Measurements from ENCODE around the gene FOXK1.

Gene FOXK1

GRCh38 chr7:4653771-4654170, 28.3 kb upstream of the FOXK1 start:
- TF ChIP-seq, protein P1, sequence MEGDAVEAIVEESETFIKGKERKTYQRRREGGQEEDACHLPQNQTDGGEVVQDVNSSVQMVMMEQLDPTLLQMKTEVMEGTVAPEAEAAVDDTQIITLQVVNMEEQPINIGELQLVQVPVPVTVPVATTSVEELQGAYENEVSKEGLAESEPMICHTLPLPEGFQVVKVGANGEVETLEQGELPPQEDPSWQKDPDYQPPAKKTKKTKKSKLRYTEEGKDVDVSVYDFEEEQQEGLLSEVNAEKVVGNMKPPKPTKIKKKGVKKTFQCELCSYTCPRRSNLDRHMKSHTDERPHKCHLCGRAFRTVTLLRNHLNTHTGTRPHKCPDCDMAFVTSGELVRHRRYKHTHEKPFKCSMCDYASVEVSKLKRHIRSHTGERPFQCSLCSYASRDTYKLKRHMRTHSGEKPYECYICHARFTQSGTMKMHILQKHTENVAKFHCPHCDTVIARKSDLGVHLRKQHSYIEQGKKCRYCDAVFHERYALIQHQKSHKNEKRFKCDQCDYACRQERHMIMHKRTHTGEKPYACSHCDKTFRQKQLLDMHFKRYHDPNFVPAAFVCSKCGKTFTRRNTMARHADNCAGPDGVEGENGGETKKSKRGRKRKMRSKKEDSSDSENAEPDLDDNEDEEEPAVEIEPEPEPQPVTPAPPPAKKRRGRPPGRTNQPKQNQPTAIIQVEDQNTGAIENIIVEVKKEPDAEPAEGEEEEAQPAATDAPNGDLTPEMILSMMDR (IDR thresholded peaks at IDR 0.05; ENCODE audit: low read depth, low read length), result no peak
- Histone ChIP-seq H3K36me3 (no peaks in the 10 kb centered on the region), H3K27me3 (ENCODE audit: insufficient read depth, low read depth, severe bottlenecking) (no peaks in the 10 kb centered on the region), H3K27ac (no peak overlapping the region), H3K9me3 (ENCODE audit: severe bottlenecking) (peaks cover 5% of the 10 kb centered on the region), H3K4me3 (ENCODE audit: low read depth, low read length) (no peak overlapping the region)
- no peak for DNase-seq

- no peak overlapping the region for H3K27ac ChIP-seq
- DNase-seq, result no peak
- TF ChIP-seq, protein P1 (IDR thresholded peaks at IDR 0.05; ENCODE audit: low read depth, low read length), result no peak
- H3K36me3 ChIP-seq, result no peaks in the 10 kb centered on the region
- peaks cover 17% of the 10 kb centered on the region for H3K9me3 ChIP-seq (ENCODE audit: severe bottlenecking)
- no peak overlapping the region for H3K4me3 ChIP-seq (ENCODE audit: low read depth, low read length)
- no peaks in the 10 kb centered on the region for H3K27me3 ChIP-seq (ENCODE audit: insufficient read depth, low read depth, severe bottlenecking)
Observed at GRCh38 chr7:4655311-4655710, 26.8 kb upstream of the FOXK1 start.

- H3K9me3 ChIP-seq (ENCODE audit: severe bottlenecking), result peaks cover 18% of the 10 kb centered on the region
- TF ChIP-seq, protein P1 (IDR thresholded peaks at IDR 0.05; ENCODE audit: low read depth, low read length), result no peak
- H3K27ac ChIP-seq, result no peak overlapping the region
- no peaks in the 10 kb centered on the region for H3K27me3 ChIP-seq (ENCODE audit: insufficient read depth, low read depth, severe bottlenecking)
- H3K36me3 ChIP-seq, result no peaks in the 10 kb centered on the region
- no peak overlapping the region for H3K4me3 ChIP-seq (ENCODE audit: low read depth, low read length)
- DNase-seq, result no peak
Observed at GRCh38 chr7:4655896-4656295, 26.2 kb upstream of the FOXK1 start.

GRCh38 chr7:4657640-4658417, 24.3 kb upstream of the FOXK1 start:
- peaks cover 18% of the 10 kb centered on the region for H3K9me3 ChIP-seq (ENCODE audit: severe bottlenecking)
- H3K36me3 ChIP-seq, result no peaks in the 10 kb centered on the region
- H3K27ac ChIP-seq, result no peak overlapping the region
- no peaks in the 10 kb centered on the region for H3K27me3 ChIP-seq (ENCODE audit: insufficient read depth, low read depth, severe bottlenecking)
- no peak overlapping the region for H3K4me3 ChIP-seq (ENCODE audit: low read depth, low read length)
- TF ChIP-seq, protein P1 (IDR thresholded peaks at IDR 0.05; ENCODE audit: low read depth, low read length), result no peak
- no peak for DNase-seq

GRCh38 chr7:4659551-4660286, 22.4 kb upstream of the FOXK1 start:
- Histone ChIP-seq H3K27me3 (ENCODE audit: insufficient read depth, low read depth, severe bottlenecking) (no peaks in the 10 kb centered on the region), H3K9me3 (ENCODE audit: severe bottlenecking) (peaks cover 18% of the 10 kb centered on the region), H3K36me3 (no peaks in the 10 kb centered on the region), H3K27ac (no peak overlapping the region), H3K4me3 (ENCODE audit: low read depth, low read length) (no peak overlapping the region)
- TF ChIP-seq, protein P1 (IDR thresholded peaks at IDR 0.05; ENCODE audit: low read depth, low read length), result peak; percentile 46
- DNase-seq, result peak; percentile 50
